GM19467 (cell line): Measurements from ENCODE around the gene COL1A1.

ENCODE experiments used
- ATAC-seq: cut with Tn5 transposase; IDR thresholded peaks from one replicate; pipeline ENCODE4 v1.9.1; 2021; ENCODE audit warnings: mild to moderate bottlenecking, moderate library complexity; ENCODE audit not compliant: unreplicated experiment

The COL1A1 gene

DNA sequence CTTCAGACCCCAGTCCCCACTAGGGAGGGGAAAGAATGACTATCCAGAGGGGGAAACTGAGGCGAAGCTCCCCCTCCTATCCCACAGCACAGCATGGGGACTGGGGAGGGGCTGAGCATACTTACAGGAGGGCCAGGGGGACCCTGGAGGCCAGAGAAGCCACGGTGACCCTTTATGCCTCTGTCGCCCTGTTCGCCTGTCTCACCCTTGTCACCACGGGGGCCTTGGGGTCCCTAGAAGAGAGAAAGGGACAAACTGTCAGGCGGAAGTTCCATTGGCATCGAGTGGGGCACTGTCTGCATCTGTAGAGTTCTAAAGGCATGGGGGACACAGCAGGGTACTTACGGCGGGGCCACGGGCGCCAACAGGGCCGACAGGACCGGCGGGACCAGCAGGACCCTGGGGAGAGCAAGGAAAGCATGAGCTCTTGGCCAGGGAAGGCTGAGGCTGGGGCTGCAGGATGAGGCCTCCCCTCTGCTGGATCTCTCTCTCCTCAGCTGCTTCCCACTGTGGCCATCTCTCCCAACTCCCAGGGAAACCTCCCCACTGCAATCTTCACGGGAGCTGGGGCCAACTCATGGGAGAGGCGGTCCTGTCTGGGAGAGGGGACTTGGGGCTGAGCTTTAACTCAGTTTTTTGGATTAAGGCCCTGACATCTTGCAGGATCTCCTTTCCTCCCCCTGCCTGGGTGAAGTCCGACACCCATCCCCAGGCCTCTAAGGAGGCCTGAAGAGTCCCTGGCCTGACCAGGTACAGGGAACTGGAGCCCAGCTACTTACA, 13.5 kb downstream of the COL1A1 start:
- no peak for ATAC-seq

DNA sequence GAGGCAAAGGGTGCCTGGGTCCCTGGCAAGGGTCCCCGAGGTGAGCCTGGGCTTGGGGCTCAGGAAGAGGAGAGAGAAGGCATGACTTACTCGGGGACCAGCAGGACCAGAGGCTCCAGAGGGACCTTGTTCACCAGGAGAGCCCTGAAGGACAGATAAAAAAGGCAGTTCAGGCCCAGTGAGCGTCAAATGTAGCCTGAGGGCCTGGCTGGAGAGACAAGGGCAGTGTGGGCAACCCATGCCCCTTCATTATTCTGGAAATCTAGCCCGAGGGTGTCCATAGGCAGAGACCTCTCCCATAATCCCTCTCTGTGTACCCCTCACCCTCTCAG, 14.1 kb downstream of the COL1A1 start:
- ATAC-seq = no peak

DNA sequence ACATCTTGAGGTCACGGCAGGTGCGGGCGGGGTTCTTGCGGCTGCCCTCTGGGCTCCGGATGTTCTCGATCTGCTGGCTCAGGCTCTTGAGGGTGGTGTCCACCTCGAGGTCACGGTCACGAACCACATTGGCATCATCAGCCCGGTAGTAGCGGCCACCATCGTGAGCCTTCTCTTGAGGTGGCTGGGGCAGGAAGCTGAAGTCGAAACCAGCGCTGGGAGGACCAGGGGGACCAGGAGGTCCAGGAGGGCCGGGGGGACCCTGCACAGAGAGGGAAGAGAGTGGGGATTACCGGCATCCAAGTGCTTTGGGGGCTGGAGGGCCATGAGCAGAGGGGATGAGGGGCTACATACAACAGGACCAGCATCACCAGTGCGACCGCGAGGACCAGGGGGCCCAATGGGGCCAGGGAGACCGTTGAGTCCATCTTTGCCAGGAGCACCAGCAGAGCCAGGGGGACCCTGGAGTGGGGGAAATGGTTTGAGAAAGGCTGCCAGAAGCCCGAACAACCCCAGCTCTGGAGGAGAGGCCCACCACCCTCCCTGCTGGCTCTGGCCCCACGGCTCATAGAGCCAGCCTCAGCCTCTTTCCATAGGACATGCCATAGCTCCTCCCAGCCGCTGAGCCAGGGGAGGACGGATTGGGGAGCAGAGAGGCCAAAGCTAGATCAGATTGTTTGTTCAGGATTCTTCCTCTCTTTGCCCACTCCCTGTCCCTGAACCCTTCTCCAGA, 14.6 kb downstream of the COL1A1 start:
- no peak for ATAC-seq

DNA sequence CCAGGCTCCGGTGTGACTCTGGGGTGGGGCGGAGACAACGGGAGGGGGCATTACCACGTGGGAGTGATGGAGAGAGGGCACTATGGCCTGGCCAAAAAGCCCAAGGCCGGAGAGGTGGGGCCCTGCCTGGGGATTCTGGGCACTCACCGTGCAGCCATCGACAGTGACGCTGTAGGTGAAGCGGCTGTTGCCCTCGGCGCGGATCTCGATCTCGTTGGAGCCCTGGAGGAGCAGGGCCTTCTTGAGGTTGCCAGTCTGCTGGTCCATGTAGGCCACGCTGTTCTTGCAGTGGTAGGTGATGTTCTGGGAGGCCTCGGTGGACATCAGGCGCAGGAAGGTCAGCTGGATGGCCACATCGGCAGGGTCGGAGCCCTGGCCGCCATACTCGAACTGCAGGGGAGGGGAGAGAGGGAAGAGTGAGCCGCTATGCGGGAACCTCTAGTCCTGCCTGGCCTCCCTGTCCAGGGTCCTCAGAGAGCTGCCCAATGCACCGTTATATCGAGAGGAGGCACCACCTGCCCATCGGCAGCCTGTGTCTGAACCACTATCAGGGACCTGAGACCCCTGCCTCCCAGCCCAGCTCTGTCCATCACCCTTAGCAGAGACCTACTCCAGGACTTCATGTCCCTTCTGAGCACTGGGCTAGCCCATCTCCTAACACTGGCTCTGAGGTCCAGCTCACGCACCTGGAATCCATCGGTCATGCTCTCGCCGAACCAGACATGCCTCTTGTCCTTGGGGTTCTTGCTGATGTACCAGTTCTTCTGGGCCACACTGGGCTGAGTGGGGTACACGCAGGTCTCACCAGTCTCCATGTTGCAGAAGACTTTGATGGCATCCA, 15.6 kb downstream of the COL1A1 start:
- no peak for ATAC-seq

DNA sequence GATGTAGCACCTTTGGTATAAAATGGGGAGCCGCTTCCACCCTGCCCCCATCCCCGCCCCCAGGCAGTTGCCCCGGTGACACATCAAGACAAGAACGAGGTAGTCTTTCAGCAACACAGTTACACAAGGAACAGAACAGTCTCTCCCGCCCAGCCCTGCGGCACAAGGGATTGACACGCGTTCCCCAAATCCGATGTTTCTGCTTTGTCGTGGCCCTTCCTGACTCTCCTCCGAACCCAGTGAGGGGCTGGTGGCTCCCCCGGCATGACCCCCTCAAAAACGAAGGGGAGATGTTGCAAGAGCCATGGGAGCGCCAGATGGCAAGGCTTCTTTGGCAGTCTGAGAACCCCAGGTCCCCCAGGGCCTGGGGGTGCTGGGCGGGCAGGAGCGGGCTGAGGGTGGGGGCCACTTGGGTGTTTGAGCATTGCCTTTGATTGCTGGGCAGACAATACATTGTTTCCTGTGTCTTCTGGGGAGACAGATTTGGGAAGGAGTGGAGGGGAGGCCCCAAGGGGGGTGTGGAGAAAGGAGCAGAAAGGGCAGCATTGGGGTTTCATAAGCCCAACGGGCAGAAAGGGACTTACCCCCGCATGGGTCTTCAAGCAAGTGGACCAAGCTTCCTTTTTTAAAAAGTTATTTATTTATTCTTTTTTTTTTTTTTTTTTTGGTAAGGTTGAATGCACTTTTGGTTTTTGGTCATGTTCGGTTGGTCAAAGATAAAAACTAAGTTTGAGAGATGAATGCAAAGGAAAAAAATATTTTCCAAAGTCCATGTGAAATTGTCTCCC, 16.6 kb downstream of the COL1A1 start:
- no peak for ATAC-seq

DNA sequence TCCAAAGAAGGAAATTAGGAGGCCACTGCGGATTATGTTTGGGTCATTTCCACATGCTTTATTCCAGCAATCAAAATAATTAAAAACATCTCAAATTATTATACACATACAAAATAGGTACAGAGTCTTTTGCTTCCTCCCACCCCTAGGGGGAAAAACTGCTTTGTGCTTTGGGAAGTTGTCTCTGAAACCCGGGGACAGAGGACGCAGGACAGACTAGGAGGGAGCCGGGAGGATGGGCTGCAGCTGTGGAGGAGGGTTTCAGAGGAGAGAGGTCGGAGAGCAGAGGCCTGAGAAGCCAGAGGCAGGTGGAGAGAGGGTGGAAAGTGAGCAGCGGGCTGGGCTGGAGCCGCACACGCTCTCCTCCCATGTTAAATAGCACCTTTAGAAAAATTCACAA, 17.4 kb downstream of the COL1A1 start:
- ATAC-seq = no peak

DNA sequence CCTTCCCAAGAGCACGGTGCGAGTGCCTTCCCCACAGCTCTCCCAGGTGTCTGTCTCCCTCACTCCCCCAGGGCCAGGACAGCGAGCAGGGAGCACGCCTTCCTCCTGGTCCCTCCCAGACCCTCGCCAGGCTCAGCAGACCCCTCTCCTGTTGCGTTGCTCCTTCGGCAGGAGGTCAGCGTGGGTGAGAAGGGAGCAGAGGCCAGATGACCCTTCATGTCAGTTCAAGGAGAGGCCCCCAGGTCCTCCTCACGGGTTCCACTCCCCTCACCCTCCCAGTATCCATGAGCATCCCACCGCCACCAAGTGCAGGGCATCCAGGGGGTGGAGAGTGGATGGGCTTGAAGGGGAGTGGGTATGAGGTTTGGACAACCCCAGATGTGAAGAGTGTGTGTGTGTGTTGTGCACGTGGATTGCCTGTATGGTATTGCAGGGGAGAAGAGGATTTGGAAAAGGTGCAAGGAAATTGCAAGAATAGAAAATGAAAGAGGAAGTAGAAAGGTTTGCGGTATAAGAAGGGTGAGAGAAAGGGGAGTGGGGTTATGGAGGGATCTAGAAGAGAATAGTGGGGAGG, 17.9 kb downstream of the COL1A1 start:
- ATAC-seq = no peak

DNA sequence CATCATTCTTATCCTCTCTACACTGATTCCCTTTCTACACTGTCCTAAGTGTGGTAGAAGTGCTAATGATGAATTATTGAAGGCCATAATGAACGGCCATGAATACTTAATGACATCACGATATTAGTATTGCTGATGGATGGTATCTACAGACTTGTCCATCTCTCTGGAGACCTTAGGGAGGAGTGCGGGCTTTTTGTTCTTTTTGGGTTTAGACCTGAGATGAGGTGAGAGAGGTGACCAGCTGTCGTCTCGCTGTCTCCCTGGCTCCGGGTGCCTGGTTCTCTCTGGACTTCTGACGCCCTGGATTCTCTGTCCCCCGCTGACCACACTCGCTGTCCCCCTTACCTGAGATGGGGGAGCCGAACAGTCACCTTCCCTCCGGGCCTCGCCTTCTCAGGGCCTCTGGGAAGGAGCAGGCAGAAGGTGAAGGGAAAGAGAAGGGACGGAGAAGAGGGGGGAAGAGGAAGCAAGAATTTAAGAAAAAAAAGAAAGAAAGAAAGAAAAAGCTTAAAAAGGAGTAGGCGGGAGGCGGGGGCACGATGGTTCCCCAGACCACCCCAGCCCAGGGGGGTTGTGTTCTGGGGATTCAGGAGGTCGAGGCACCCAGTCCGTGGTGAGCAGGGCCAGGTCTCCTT, 18.5 kb downstream of the COL1A1 start:
- ATAC-seq = no peak

DNA sequence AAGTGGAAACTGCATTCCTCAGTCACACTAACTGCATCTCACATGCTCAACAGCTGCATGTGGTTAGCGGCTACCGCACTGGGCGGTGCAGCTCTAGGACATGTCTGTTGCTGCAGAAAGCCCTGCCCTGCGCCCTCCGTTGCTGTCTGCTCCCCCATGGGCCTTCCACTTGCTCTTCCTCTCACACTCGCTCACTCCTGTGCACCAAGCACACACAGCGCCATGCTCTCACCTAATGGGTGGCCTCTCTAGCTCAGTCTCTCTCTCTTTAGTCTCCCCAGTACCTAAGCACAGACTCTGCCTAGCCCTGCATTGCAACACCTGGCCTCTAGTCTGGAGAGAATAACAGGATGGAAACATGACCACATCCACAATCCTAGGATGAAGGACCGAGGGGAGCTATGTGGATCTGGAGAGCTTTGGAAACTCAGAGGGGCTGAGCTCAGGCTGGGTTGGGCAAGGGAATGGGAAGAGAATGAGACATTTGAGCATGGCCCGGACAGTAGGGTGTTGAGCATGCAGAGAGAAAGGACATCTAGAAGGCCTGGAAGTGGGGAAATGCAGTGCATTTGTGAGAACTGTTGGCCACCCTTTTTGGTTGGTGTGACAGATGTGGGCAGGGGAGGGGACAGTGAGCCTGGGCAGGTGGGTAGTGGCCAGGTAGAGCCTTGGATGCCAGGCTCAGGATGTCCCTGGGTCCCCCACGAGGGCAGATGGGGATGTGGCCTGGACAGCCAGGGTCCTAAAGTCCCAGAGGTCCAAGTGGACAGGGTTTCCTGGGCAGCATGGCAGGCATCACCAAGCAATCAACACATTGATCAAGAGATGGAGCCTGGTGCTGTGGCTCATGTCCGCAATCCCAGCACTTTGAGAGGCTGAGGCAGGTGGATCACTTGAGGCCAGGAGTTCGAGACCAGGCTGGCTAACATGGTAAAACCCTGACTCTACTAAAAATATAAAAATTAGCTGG, 19.6 kb downstream of the COL1A1 start:
- no peak for ATAC-seq

DNA sequence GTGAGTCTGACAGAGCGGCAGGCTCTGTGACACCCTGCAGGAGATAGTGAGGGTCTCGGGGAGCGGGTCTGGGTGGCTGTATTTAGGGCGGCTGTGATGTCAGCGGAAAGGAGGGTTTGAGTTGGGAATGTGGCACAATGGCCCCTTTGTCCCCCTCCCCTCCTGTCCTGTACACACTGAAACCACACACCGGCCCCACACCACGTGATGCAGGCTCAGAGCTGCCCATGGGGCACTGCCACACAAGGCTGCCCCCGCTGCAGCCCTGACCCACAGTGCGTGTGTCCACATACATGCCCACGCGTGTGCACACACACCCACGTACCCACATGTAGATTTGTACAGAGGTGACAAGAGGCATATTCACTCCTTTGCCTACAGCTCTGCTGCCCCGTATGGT, 20.3 kb downstream of the COL1A1 start:
- ATAC-seq = no peak

DNA sequence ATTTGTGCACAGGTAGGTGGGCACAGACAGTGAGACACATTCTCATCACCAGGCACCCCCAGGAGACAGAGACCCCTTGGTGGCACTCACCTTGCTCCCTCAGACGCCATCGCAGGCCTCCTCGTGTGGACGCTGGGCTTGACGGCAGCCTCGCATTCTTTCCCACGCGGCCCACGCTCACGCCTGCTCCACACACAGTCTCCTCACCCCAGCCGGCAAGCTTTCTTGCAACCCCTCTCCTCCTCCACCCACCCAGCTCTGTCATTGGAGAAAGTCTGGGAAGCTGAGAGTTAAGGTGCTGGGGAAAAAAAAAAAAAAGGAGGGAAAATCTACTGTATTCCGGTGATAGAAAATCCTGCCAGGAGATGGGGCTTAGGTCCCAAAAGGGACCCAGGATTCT, 20.8 kb downstream of the COL1A1 start:
- ATAC-seq = no peak

DNA sequence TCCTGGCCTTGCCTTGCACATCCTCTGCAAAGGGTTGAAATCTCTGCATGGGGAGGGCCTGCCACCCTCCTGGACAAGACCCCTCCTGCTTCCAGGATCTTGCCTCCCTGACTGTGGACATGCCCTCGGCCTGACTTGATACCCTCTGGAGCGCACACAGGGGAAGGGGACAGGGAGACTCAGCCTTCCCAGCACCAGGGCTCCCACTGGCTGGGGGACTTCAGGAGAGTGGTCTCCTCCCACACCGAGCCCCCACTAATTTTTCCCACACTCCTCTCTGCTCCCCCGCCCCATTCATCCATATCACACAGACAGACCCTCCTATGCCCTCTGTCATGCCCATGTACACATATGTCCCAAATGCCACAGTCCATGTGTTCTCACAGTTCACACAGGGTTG, 21.3 kb downstream of the COL1A1 start:
- no peak for ATAC-seq

DNA sequence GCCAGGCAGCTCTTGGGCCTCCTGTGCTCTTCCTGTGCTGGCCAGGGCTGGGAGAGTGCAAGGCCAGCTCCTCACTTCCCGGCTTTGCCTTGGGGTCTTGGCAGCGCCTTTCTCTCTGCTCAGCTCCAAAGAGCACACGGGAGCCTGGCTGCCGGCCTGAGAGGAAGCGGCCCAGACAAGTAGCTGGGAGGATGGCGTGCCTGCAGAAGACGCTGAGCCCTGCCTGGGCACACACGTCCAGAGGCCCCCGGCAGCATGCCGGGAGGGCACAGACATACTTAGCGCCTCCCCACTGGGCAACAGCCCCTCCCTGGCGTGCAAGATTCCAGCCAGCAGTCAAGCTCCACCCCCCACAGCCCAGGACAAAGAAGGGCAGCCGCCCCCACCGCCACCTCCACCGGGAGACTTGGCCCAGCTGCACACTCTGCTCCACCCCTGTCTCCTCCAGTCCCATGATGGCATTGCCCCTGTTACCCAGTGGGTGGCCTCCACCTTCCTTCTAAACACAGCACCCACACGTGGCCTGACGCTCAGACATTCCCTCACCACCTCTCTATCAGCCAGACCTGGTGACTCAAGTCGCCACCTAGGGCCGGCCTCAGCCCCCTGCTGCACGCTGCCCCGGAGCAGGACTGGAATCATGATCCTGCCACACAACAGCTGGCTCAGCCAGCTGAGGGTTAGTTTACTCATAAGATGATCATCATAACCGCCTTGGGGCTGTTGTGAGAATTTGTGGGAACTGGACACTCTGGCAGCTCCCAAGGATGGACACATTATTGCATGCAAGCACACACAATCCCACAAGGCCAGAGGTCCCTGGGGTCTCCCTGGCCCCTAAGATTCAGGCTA, 23.2 kb downstream of the COL1A1 start:
- no peak for ATAC-seq

DNA sequence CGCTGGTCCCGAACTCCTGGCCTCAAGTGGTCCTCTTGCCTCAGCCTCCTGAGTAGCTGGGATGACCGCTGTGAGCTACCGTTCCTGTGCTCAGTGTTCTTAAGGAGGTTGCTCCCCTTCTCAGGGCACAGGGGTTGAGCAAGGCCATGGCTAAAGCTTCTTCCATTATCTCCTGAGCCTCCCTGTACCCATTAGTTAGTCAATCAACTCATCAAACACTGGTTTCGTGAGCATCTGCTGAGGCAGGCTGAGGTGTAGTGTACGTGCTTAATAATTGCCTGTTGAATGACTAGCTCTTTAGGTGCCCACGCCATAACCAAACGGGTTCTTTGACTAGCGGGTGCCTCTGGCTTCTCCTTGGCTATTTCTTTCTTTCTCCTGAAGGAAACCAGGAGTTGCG, 24.0 kb downstream of the COL1A1 start:
- ATAC-seq = no peak

DNA sequence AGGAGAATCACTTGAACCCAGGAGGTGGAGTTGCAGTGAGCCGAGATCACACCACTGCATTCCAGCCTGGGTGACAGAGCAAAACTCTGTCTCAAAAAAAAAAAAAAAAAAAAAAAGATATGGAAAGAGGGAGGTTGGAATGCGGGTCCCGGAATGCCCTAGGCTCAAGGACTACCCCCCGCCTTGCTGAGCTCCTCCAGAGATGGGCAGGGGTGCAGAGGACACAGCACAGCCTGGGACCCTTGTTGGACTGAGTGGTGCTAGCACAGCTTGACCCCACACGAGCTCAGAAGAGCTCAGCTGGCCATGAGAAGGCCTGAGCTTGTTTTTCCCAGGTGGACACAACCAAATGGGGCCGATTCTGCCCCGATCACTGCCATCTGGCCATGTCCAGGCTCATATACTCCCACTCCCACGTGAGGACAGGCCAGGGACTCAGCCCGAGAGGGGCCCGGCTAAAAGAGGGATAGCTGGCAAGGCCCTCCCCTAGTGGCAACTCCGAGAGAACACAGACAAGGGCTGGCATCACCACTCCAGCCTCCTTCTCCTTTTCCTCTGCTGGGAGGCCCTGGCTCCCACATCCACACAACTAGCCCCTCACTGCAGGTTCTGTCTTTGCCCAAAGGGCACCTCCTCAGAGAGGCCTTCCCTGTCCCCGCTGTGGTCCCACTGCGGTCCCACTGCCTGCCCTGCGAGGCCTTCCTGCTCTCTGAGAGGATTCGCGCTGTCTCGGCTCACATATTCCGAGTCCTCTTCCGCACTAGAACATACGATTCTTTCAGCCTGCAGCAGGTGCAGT, 24.7 kb downstream of the COL1A1 start:
- ATAC-seq = no peak

DNA sequence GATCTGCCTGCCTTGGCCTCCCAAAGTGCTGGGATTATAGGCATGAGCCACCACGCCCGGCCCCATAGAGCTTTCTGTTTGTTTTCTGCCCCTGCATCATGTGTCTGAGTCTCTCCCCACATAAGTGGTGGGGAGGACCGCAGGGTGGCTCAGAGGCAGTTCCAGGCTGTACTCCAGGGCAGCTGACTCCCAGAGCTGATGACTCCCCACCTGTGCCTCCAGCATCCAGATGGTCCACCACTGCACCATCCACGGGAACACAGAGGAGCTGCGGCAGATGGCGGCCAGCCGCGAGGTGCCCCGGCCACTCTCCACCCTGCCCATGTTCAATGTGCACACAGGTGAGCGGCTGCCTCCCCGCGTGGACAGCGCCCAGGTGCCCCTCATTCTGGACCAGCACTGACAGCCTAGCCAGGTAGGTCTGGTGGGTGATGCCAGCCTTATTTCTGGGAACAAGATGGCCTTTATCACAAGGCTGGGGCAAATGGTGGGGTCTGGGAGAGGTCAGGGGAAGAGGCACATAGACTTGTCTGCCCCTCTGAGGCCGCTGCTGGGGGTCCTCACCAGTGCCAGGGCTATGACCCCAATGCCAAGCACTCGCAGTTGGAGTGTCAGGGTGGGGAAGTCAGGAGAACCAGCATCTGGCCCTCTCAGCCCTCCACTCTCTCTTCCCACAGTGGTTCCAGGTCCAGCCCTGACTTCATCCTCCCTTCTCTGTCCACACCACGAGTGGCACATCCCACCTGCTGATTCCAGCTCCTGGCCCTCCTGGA, 26.2 kb downstream of the COL1A1 start:
- no peak for ATAC-seq

DNA sequence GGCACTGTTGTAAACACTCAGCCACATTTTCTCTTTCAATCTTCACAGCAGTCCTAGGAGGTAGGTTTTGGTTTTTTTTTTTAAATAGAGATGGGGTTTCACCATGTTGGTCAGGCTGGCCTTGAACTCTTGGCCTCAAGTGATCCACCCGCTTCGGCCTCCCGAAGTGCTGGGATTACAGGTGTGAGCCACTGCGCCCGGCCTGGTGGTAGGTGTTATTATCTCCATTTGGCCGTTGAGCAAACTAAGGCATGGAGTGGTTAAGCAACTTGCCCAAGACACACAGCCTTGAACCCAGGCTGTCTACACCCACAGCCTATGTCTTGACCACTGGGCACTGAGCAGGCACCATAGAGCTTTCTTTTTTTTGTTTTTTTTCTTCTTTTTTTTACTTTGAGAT, 27.0 kb downstream of the COL1A1 start:
- no peak for ATAC-seq
